ENCODE data around the gene TTLL11. TPM values are rescaled to one million over a fixed set of nuclear protein-coding genes. Genes with fewer than 3 reads are reported as not detected.

Gene TTLL11
- total and polyA plus RNA-seq, 9 donors: 14.2 to 29.3 (median 20.1) TPM

DNA sequence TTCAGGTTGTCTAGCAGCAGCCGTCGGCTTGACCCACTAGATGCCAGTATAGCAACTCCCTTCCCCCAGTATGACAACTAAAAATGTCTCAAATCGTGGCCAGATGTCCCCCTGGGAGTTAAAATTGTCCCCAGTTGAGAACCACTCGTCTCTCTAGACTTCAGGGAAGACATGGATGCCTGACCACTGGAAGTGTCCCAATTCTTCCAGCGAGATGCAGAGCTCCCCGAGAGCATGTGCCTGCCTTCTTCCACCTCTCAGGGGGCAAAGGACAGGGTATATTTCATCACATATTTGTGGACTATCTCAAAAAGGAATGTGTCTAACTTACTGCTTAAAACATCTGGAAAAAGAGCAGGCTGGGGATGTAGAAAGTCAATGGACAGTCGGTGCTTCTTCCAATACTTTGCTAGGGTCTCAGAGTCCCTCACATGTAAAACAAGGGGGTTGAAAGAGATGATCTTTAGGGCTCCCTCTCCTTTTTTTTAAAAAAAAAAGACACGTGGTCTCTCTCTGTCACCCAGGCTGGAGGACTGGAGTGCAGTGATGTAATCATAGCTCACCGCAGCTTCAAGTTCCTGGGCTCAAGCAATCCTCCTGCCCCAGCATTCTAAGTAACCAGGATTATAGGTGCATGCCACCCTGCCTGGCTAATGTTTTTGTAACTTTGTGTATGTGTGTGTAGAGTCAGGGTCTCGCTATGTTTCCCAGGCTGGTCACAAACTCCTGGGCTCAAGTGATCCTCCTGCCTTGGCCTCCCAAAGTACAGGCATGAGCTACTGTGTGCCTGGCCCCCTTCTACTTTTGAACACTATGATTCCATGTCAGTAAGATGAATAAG lies 251.1 kb downstream of the TTLL11 start:
- WGBS (ENCODE audit: insufficient coverage): 51% methylated on average over 5 of the region's 10 CpGs
- no peak overlapping the region for H3K27ac ChIP-seq (ENCODE audit: low read length)

DNA sequence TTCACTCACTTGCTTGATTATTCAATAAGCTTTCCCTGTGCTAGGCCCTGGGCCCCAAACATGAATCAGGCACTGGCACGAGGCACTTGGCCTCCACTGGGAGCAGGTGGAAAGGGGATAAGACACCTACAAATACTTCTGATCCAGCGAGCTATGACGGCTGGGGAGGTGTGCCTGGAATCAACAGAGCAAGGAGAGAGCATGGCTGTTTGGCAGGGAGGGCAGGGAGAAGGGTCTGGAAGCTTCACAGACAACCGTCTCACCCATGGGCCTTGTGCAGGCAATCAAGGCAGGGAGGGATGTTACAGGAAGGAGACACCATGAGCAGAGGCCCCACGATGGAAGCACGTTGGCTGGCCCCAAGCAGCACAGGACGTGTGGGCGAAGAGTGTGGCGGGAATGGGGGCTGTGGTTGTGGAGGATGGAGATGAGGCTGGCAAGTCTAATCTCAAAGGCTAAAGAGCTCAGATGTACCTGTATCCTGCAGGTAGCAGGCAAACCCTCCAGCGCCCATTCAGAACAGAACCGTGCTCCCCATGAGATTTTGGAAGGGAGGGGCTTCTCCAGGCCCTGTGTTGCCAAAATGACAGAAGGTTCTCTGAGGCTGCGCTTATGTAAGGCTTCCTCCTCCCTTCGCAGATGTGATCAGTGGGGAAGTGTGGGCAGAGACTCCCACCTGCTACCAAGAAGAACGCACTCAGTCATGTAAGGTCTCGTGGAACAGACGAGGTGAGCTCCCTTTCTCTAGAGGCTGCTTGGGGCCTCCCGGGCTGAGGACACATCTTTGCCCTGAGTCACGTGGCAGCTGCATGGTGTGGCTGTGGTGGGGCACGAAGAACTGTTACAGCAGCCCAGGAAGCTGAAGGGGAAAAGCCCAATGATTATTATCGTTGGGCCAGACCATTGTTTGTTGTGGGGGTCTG lies 252.0 kb downstream of the TTLL11 start:
- Histone ChIP-seq H3K27me3 (ENCODE audit: control insufficient read depth, insufficient read depth, low read length) (no peaks in the 10 kb centered on the region), H3K27ac (ENCODE audit: low read length) (no peak overlapping the region), H3K4me3 (ENCODE audit: low read length) (no peak overlapping the region), H3K4me1 (ENCODE audit: control insufficient read depth, insufficient read depth, low read length) (no peaks in the 10 kb centered on the region), H3K9me3 (replicated peaks; ENCODE audit: control insufficient read depth, low read depth, low read length) (peaks cover 5% of the 10 kb centered on the region), H3K36me3 (ENCODE audit: control insufficient read depth, insufficient read depth, low read length) (no peaks in the 10 kb centered on the region)
- 75% methylated on average over 15 of the region's 20 CpGs for WGBS (ENCODE audit: insufficient coverage)
- DNase-seq: no peak

More for the DNA sequence above, 251.1 kb downstream of the TTLL11 start:
- no peaks in the 10 kb centered on the region for H3K36me3 ChIP-seq (ENCODE audit: control insufficient read depth, insufficient read depth, low read length)
- H3K9me3 ChIP-seq (replicated peaks; ENCODE audit: control insufficient read depth, low read depth, low read length): peaks cover 5% of the 10 kb centered on the region
- no peaks in the 10 kb centered on the region for H3K27me3 ChIP-seq (ENCODE audit: control insufficient read depth, insufficient read depth, low read length)
- no peak overlapping the region for H3K4me3 ChIP-seq (ENCODE audit: low read length)
- DNase-seq: no peak
- no peaks in the 10 kb centered on the region for H3K4me1 ChIP-seq (ENCODE audit: control insufficient read depth, insufficient read depth, low read length)

- no peak for DNase-seq
- WGBS (ENCODE audit: insufficient coverage): 95% methylated on average over 5 of the region's 16 CpGs
Observed at GRCh38 chr9:121839726-121840500, 253.2 kb downstream of the TTLL11 start.

DNA sequence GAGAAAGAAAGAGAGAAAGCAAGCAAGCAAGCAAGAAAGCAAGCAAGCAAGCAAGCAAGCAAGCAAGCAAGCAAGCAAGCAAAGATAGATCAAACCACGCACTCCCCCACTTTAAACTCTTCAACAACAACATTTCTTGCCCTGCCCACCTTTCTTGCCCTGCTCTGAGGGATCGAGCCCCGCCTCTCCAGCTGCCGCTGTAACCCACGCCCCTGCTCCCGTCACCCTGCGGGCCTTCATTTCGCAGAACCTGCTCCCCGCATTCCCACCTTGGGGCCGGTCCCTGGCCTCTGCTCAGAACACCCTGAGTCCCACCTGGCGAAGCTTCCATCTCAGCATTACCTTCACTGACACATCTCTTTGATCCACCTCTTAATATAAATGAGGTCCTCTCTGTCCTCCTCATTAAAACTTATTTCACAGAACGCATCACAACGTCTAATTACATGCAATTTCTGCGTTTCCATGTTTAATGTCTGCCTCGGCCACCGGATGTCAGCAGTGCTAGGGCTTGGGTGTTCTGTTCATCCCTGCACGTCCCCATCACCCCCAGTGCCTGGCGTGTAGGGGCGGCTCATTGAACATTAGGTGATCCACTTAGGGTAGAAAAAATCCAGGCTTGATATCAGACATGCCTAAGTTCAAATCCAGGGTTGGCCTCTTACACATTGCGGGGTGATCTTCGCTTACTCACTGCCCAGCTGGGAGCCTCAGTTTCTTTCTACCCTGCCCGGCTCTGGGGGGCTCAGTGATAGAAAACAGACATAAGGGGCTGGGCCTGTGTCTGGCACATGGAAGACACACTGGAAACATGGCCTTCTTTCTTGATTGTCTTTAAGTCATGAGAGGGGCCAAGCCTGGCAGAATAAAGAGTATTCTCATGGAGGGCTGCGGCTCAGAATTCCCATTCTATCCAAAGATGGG lies 254.1 kb downstream of the TTLL11 start:
- no peaks in the 10 kb centered on the region for H3K9me3 ChIP-seq (replicated peaks; ENCODE audit: control insufficient read depth, low read depth, low read length)
- DNase-seq: no peak
- no peaks in the 10 kb centered on the region for H3K4me1 ChIP-seq (ENCODE audit: control insufficient read depth, insufficient read depth, low read length)
- H3K27me3 ChIP-seq (ENCODE audit: control insufficient read depth, insufficient read depth, low read length): no peaks in the 10 kb centered on the region
- no peak overlapping the region for H3K4me3 ChIP-seq (ENCODE audit: low read length)
- H3K36me3 ChIP-seq (ENCODE audit: control insufficient read depth, insufficient read depth, low read length): no peaks in the 10 kb centered on the region
- no peak overlapping the region for H3K27ac ChIP-seq (ENCODE audit: low read length)
- 73% methylated on average over 22 of the region's 23 CpGs for WGBS (ENCODE audit: insufficient coverage)

More at GRCh38 chr9:121839726-121840500, 253.2 kb downstream of the TTLL11 start:
- H3K36me3 ChIP-seq (ENCODE audit: control insufficient read depth, insufficient read depth, low read length): no peaks in the 10 kb centered on the region
- H3K27me3 ChIP-seq (ENCODE audit: control insufficient read depth, insufficient read depth, low read length): no peaks in the 10 kb centered on the region
- no peak overlapping the region for H3K4me3 ChIP-seq (ENCODE audit: low read length)
- peaks cover 2% of the 10 kb centered on the region for H3K9me3 ChIP-seq (replicated peaks; ENCODE audit: control insufficient read depth, low read depth, low read length)
- H3K27ac ChIP-seq (ENCODE audit: low read length): no peak overlapping the region
- no peaks in the 10 kb centered on the region for H3K4me1 ChIP-seq (ENCODE audit: control insufficient read depth, insufficient read depth, low read length)

DNA sequence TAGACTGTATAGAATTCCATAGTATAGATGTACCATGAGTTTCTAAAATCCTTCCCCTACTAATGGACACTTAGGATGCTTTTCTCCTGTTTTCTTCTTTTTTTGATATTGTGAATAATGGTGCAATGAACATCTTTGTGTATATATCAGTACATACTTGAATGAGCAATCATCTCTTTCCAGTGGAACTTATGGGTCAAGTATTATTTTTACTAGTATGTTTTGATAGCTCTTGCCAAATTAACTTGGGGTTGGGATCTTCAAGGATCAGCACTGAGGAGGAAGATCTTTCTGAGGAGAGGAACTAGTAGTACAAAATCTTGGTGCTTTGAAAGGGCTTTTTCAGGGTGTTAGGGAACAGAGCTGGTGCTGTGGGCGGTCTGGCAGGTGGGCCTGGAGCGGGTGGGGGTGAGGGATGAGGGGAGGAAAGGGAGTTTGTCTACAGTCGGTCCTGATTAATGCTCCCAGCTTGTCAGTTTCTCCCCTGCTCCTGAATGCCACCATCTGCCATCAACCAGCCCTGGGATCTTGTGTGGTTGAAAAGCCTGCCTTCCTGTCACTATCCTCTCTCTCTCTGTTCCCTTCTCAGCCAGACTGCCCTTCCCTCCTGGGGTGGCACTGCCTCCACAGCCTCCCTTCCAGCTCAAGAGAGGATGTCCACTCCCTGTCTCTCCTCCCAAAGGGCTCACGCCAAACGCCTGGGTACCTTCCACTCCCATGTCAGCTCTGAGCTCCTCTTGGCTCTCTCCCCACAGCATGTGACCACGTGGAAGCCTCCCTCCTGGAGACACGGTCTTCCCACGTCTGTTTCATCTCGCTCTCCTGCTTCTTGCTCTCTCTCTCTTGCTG lies 255.8 kb downstream of the TTLL11 start:
- Histone ChIP-seq H3K4me1 (ENCODE audit: control insufficient read depth, insufficient read depth, low read length) (no peaks in the 10 kb centered on the region), H3K27me3 (ENCODE audit: control insufficient read depth, insufficient read depth, low read length) (no peaks in the 10 kb centered on the region), H3K27ac (ENCODE audit: low read length) (no peak overlapping the region), H3K4me3 (ENCODE audit: low read length) (no peak overlapping the region), H3K9me3 (replicated peaks; ENCODE audit: control insufficient read depth, low read depth, low read length) (no peaks in the 10 kb centered on the region), H3K36me3 (ENCODE audit: control insufficient read depth, insufficient read depth, low read length) (no peaks in the 10 kb centered on the region)
- no peak for DNase-seq
- 31% methylated on average over 8 of the region's 9 CpGs for WGBS (ENCODE audit: insufficient coverage)

GRCh38 chr9:121836366-121836885 lies 256.7 kb downstream of the TTLL11 start:
- DNase-seq: no peak
- Histone ChIP-seq H3K36me3 (ENCODE audit: control insufficient read depth, insufficient read depth, low read length) (no peaks in the 10 kb centered on the region), H3K4me3 (ENCODE audit: low read length) (no peak overlapping the region), H3K27me3 (ENCODE audit: control insufficient read depth, insufficient read depth, low read length) (no peaks in the 10 kb centered on the region), H3K9me3 (replicated peaks; ENCODE audit: control insufficient read depth, low read depth, low read length) (no peaks in the 10 kb centered on the region), H3K27ac (ENCODE audit: low read length) (no peak overlapping the region), H3K4me1 (ENCODE audit: control insufficient read depth, insufficient read depth, low read length) (no peaks in the 10 kb centered on the region)
- 60% methylated on average over 3 of the region's 3 CpGs for WGBS (ENCODE audit: insufficient coverage)

DNA sequence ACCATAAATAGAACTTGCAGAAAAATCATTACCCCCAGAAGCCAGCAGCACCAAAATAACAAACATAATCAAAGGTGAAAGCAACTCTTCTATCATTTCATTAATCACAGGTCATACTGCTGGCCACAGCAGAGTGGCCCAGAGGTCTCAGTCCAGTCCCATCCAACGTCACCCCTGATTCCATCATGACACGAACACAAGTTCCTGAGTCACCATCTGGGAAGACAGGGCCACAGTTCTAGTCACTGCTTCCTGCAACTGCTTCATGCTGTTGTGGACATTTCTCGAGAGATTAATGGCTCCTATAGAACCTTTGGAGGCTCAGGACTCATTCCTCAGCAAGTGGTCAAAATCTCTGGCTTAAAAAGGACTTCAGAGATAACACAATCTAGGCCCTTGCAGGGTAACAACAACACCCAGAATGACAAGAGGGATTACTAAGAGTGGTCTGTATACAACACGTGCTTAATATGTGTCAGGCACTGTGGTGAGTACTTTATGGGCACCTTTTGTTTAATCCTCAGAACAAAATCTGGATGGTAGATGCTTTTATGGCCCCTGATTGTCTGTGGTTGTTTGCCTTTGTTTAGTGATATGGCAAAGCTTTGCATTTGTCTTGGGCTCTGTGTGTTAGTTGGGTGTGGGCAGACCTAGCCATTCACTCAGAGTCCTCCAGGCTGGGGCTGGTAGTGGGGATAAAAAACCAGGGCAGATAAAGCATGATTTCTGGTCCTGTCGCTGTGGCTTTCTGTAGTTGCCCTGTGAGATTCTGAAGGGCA lies 257.3 kb downstream of the TTLL11 start:
- Histone ChIP-seq H3K4me3 (ENCODE audit: low read length) (no peak overlapping the region), H3K27me3 (ENCODE audit: control insufficient read depth, insufficient read depth, low read length) (no peaks in the 10 kb centered on the region), H3K4me1 (ENCODE audit: control insufficient read depth, insufficient read depth, low read length) (no peaks in the 10 kb centered on the region), H3K9me3 (replicated peaks; ENCODE audit: control insufficient read depth, low read depth, low read length) (no peaks in the 10 kb centered on the region), H3K36me3 (ENCODE audit: control insufficient read depth, insufficient read depth, low read length) (no peaks in the 10 kb centered on the region), H3K27ac (ENCODE audit: low read length) (no peak overlapping the region)
- no peak for DNase-seq
- WGBS (ENCODE audit: insufficient coverage): 81% methylated on average over 4 of the region's 5 CpGs

- Histone ChIP-seq H3K27ac (ENCODE audit: low read length) (no peak overlapping the region), H3K9me3 (replicated peaks; ENCODE audit: control insufficient read depth, low read depth, low read length) (no peaks in the 10 kb centered on the region), H3K4me1 (ENCODE audit: control insufficient read depth, insufficient read depth, low read length) (no peaks in the 10 kb centered on the region), H3K36me3 (ENCODE audit: control insufficient read depth, insufficient read depth, low read length) (no peaks in the 10 kb centered on the region), H3K27me3 (ENCODE audit: control insufficient read depth, insufficient read depth, low read length) (no peaks in the 10 kb centered on the region), H3K4me3 (ENCODE audit: low read length) (no peak overlapping the region)
- WGBS (ENCODE audit: insufficient coverage): 78% methylated on average over 8 of the region's 9 CpGs
- DNase-seq: no peak
Observed at GRCh38 chr9:121833061-121833460, 260.0 kb downstream of the TTLL11 start.
